ENCODE results near the gene ATXN7L3B.

- no peak for TF ChIP-seq CTCF (IDR thresholded peaks at IDR 0.05)
- no peak for TF ChIP-seq POLR2A (IDR thresholded peaks at IDR 0.05)
Observed at GRCh38 chr12:74579446-74579845, 41.8 kb downstream of the ATXN7L3B start.

Measured in thyroid gland (tissue), 4 donors.